Endothelial cell of umbilical vein (primary cell): ENCODE results near the gene PPP6R1.

Experiments used
- CTCF ChIP-seq, 2 donors: IDR thresholded peaks; 1 replicate in 1 of 2; 2 replicates in 1 of 2; pipeline ENCODE4 v1.5.1; 2011; ENCODE audit warnings: low read length in 2 of 2, mild to moderate bottlenecking in 2 of 2, moderate library complexity in 2 of 2, control low read depth in 1 of 2, inconsistent platforms in 1 of 2, low read depth in 1 of 2; ENCODE audit not compliant: insufficient read depth in 1 of 2; ENCODE audit errors: extremely low read depth in 1 of 2
- JUN ChIP-seq: IDR thresholded peaks from 2 replicates; pipeline ENCODE4 v1.6.1; 2011; ENCODE audit warnings: borderline replicate concordance, low read depth; ENCODE audit not compliant: insufficient read length, insufficient read depth
- MAX ChIP-seq: IDR thresholded peaks from 2 replicates; pipeline ENCODE4 v1.6.1; 2011; ENCODE audit not compliant: insufficient read depth, insufficient read length
- POLR2A ChIP-seq: IDR thresholded peaks from 2 replicates; pipeline ENCODE4 v1.6.1; 2012; ENCODE audit warnings: low read depth, mild to moderate bottlenecking, control low read depth, low read length

GRCh38 chr19:55305983-55306562 lies 47.3 kb upstream of the PPP6R1 start:
- no peak for TF ChIP-seq CTCF (IDR thresholded peaks at IDR 0.05; ENCODE audit: extremely low read depth in 1 of 2, insufficient read depth in 1 of 2, low read depth in 1 of 2, low read length in 2 of 2)
- no peak for TF ChIP-seq POLR2A
- no peak for TF ChIP-seq MAX
- TF ChIP-seq JUN: no peak
